GM21786 (cell line): ENCODE data around the gene FGR.
"Not testable (repeated sequence)": the region's sequence is repeated elsewhere in the genome, so short reads cannot be mapped to it uniquely, and the experiment has no call there.

Experiments
- ATAC-seq: cut with Tn5 transposase; IDR thresholded peaks from one replicate; pipeline ENCODE4 v1.9.1; 2021; ENCODE audit not compliant: unreplicated experiment

FGR gene

DNA sequence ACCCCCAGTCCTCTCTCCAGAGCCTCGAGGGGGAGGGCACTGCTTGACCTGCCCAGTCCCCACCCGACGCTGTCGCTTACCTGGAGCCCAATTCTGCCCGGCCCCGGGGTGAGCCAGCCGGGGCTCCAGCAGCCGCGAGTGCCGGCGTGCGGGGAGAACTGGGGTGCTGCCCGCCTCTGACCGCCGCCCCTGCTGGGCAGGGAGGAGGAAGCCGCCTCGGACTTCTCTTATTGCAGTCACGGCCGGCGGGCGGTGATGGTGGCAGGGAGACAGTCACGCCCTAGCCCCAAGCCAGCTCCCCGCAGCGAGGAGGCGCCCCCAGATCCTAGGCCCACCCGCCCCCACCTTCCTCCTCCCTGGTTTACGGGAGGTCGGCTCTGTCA, at the start of gene FGR:
Gene FGR, minus strand, starts transcription at position 201 of the 383 bp plus-strand sequence. CDS start 11,269 bp downstream, outside the sequence.
- ATAC-seq, result no peak

- no peak for ATAC-seq
Measured at GRCh38 chr1:27684176-27684575, 49.2 kb upstream of the FGR start.

- no peak for ATAC-seq
Measured at GRCh38 chr1:27682351-27682944, 47.5 kb upstream of the FGR start.

DNA sequence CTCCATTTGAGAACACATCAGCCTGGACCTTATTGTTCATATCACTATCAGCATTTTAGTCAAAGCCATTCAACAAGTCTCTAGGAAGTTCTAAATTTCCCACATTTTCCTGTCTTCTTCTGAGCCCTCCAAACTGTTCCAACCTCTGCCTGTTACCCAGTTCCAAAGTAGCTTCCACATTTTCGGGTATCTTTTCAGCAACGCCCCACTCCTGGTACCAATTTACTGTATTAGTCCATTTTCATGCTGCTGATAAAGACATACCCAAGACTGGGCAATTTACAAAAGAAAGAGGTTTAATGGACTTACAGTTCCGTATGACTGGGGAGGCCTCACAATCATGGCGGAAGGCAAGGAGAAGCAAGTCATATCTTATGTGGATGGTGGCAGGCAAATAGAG, 46.6 kb upstream of the FGR start:
- not testable (repeated sequence) for ATAC-seq

GRCh38 chr1:27680225-27680791, 45.3 kb upstream of the FGR start:
- not testable (repeated sequence) for ATAC-seq

DNA sequence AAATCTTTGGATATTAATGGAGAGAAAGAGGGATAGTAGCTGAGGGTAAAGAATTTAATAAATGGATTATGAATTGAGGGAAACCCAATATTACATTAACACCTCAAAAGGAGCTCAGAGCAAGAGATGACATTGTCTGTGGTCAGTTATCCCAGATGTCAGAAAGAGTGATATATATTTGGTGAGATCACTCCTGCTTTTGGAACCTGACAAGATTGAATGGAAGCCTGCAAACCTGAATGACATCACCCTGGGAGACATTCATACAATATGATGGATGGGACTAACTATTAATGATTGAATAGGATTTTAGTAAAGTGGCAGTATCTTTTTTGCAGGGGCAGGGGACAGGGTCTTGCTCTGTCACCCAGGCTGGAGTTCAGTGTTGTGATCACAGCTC, 43.8 kb upstream of the FGR start:
- no peak for ATAC-seq

DNA sequence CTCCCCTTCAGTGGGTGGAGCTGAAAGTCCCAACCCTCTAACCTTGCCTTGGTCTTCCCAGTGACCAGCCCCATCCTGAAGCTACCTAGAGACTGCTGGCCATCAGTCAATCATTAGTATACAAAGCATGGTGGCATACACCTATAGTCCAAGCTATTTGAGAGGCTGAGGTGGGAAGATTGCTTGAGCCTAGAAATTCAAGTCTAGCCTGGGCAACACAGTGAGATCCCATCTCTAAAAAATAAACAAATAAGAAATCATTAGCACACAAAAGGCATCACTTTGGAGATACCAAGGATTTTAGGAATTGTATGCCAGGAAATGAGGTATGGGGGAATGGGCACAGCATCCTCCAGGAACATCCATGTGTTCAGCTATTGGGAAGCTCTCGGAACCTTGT, 41.4 kb upstream of the FGR start:
- no peak for ATAC-seq

DNA sequence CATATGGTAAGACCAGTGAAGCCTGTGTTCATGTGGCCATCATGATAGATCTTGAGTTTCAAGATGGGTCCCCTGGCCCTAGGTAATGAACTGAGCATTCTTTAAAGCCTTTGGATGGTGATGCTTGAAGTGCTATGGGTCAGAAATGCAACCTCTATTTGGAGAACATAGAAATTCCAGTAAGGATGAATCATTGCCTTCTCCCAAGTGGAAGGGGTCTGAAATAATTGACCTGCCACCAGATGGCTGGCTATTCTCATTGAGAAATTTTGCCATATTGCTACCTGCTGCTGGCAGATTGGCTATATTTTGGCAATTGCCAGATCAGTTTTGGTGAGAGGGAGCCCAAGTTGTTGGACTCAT, 37.7 kb upstream of the FGR start:
- no peak for ATAC-seq

DNA sequence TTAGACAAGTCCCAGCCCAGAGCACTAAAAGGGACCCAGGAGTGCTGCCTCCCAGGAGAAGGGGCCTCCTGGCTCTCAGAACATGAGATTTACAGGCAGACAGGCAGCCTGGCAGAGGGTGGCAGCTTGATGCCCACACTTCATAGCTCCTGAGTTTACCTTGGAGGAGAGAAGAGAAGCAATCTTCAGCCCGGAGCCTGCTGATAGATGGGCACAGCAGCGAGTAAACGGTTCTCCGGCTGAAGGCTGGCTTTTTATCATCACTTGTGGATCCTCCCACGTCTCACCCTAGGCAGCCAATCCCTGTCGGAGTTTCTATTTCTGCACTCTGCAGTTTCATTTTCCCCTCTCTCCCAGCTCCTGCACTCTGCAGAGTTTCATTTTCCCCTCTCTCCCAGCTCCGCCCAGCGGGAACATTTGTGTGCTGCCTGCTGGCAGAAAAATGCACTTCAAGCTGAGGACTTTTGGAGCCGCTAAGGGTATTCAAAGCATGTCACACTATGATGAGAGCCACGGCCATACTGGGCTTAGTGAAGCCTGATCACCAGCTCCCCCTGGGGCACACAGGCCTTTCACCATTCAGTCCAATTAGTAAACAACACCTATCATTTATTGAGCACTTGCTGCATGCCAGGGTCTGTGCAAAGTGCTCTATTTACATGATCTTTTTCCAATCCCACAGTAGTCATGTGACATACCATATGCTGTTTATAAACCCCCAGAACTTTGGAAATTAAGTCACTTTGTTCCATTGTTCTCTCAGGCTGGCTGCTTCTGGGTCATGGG, 37.2 kb upstream of the FGR start, which contains the start of gene IFI6:
Gene IFI6, minus strand, starts transcription at position 229 of the 786 bp plus-strand sequence. CDS start 2,878 bp downstream, outside the sequence.
- peak; percentile 83 for ATAC-seq

GRCh38 chr1:27669876-27670275, 34.9 kb upstream of the FGR start:
- no peak for ATAC-seq

DNA sequence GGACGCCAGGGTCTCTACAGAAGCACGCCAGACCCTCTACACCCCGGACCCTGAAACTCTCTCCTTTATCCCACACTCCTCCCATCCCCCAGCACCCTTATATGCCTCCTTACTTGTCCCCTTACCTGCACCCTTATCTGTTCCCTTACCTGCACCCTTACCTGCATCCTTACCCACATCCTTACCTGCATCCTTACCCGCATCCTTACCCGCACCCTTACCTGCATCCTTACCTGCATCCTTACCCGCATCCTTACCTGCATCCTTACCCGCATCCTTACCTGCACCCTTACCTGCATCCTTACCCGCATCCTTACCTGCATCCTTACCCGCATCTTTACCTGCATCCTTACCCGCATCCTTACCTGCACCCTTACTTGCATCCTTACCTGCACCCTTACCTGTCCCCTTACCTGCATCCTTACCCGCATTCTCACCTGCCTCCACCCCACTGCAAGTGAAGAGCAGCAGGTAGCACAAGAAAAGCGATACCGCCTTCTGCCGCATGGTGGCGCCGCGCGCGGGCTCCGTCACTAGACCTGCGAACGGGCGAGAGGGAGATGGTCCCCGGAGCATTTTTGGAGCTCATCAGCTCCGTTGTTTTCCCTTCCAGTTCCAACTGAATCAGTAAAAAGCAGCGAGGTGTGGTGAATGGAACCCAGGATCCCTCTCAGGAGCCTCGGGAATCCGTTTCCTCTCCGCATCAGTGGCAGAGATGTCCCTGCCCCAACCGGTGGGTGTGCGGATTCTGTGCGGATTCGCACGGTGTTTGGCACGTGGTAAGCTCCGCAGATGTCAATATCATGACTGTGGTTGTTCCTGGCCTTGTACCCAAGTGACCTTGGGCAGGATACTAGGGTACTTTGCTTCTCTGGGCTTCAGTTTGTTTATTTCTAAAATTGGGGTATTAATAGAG, 34.1 kb upstream of the FGR start:
- no peak for ATAC-seq

GRCh38 chr1:27668121-27668807, 33.3 kb upstream of the FGR start:
- ATAC-seq, result no peak

DNA sequence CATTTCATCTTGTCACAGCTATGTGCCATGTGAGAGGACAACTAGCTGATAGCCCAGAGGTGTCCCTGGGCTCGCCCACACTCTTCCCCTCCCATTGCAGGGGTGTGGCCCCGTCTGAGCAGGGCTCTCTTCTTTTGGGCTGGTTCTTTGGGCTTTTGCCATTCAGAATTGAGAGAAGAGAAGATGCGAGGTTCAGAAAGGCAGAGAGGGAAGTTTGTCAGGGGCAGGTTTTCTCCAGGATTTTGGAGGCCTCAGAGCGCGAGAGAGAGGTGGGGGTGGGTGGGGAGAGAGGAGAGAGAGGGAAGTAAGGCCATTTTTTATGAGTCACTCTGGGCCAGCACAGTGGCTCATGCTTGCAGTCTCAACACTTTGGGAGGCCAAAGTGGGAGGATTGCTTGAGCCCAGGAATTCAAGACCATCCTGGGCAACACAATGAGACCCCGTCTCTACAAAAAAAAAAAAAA, 31.8 kb upstream of the FGR start:
- no peak for ATAC-seq

- no peak for ATAC-seq
Measured at GRCh38 chr1:27666294-27666693, 31.3 kb upstream of the FGR start.

DNA sequence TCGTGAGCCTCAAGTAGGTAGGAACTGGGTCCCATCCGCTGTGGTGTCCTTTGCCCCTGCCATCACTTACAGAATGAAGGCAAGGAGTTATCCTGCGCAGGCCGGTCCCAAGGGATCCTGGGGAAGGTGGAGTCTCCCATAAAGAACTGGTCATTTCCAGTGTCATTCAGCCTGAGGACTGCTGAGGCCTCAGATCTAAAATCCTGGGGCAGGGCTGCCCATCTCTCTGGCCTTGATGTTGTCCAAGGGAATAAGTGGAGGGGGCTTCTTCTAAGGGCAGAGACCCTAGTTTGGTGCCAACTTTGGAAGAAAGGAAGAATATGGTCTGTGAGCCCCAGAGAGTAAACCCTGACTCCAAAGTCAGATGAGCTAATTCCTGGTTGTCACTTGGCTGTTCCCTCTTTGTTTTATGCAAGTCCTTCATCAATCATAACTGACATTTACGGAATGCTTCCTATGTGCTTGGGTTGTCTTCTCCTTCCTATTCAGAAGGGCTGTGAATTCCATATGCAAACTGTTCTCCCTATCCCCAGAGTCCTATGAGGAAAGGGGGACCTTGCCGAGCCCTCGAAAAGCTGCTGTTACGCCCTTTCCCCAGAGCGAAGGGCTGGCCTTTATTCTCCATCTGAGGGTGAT, 30.1 kb upstream of the FGR start:
- ATAC-seq, result no peak

DNA sequence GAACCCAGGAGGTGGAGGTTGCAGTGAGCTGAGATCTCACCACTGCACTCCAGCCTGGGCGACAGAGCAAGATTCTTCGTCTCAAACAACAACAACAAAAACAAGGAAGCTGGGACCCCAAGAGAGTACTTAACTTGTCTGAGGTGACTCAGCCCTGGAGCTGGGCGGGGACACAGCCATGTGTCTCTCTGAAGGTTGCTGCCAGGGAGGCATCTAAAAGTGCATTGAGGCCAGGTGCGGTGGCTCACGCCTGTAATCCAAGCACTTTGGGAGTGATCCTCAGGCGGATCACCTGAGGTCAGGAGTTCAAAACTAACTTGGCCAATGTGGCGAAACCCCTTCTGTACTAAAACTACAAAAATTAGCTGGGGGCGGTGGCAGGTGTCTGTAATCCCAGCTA, 29.3 kb upstream of the FGR start:
- ATAC-seq, result no peak

GRCh38 chr1:27662707-27663393, 27.9 kb upstream of the FGR start:
- peak; percentile 42 for ATAC-seq

GRCh38 chr1:27662261-27662660, 27.3 kb upstream of the FGR start:
- no peak for ATAC-seq

GRCh38 chr1:27661412-27662075, 26.6 kb upstream of the FGR start:
- ATAC-seq, result no peak
